ENCODE measurements around the gene MGST2. TPM values are rescaled to one million over a fixed set of nuclear protein-coding genes. Genes with fewer than 3 reads are reported as not detected.

MGST2 gene
- polyA plus RNA-seq, 1 experiment = 10.0 TPM

- H3K36me3 ChIP-seq (ENCODE audit: control insufficient read depth, insufficient read depth, low read length) = no peaks in the 10 kb centered on the region
- TF ChIP-seq CTCF (IDR thresholded peaks at IDR 0.05; ENCODE audit: insufficient read depth, low read depth, low read length) = no peak
- DNase-seq (ENCODE audit: low read depth) = no peak
- POLR2A ChIA-PET = no interaction called here
- CTCF ChIA-PET = interaction anchor here (0.9 kb wide), 1 partner anchor 9 kb away, joined by 5 read pairs; no protein-coding TSS in a partner anchor
- peaks cover 2% of the 10 kb centered on the region; the same call in 1 of the 2 replicates for H3K27me3 ChIP-seq (ENCODE audit: control insufficient read depth, insufficient read depth, low read length)
- H3K4me3 ChIP-seq (ENCODE audit: low read depth, low read length) = no peak overlapping the region
Measured at GRCh38 chr4:139743027-139743426, 77.4 kb downstream of the MGST2 start.

GRCh38 chr4:139744232-139744631 is 78.6 kb downstream of the MGST2 start:
- no peak for TF ChIP-seq CTCF (IDR thresholded peaks at IDR 0.05; ENCODE audit: insufficient read depth, low read depth, low read length)
- ChIA-PET POLR2A (no interaction called here), CTCF (no interaction called here)
- no peak for DNase-seq (ENCODE audit: low read depth)
- Histone ChIP-seq H3K4me3 (ENCODE audit: low read depth, low read length) (no peak overlapping the region), H3K36me3 (ENCODE audit: control insufficient read depth, insufficient read depth, low read length) (no peaks in the 10 kb centered on the region), H3K27me3 (ENCODE audit: control insufficient read depth, insufficient read depth, low read length) (no peaks in the 10 kb centered on the region)

- H3K27me3 ChIP-seq (ENCODE audit: control insufficient read depth, insufficient read depth, low read length) = no peaks in the 10 kb centered on the region
- H3K4me3 ChIP-seq (ENCODE audit: low read depth, low read length) = no peak overlapping the region
- ChIA-PET CTCF (interaction anchor here (1.3 kb wide), 1 partner anchor 15 kb away, joined by 3 read pairs; no protein-coding TSS in a partner anchor), POLR2A (interaction anchor here (0.6 kb wide), 1 partner anchor 779 kb away, joined by 5 read pairs; the partner anchor contains the start of gene ELMOD2)
- DNase-seq (ENCODE audit: low read depth) = no peak
- no peaks in the 10 kb centered on the region for H3K36me3 ChIP-seq (ENCODE audit: control insufficient read depth, insufficient read depth, low read length)
- TF ChIP-seq CTCF (IDR thresholded peaks at IDR 0.05; ENCODE audit: insufficient read depth, low read depth, low read length) = no peak
Measured at GRCh38 chr4:139745111-139745639, 79.6 kb downstream of the MGST2 start.

GRCh38 chr4:139746431-139747171 is 81.0 kb downstream of the MGST2 start:
- TF ChIP-seq CTCF (IDR thresholded peaks at IDR 0.05; ENCODE audit: insufficient read depth, low read depth, low read length) = no peak
- no peak overlapping the region for H3K4me3 ChIP-seq (ENCODE audit: low read depth, low read length)
- H3K36me3 ChIP-seq (ENCODE audit: control insufficient read depth, insufficient read depth, low read length) = no peaks in the 10 kb centered on the region
- DNase-seq (ENCODE audit: low read depth) = no peak
- no peaks in the 10 kb centered on the region for H3K27me3 ChIP-seq (ENCODE audit: control insufficient read depth, insufficient read depth, low read length)
- ChIA-PET POLR2A (no interaction called here), CTCF (no interaction called here)

- Histone ChIP-seq H3K4me3 (ENCODE audit: low read depth, low read length) (no peak overlapping the region), H3K27me3 (ENCODE audit: control insufficient read depth, insufficient read depth, low read length) (no peaks in the 10 kb centered on the region), H3K36me3 (ENCODE audit: control insufficient read depth, insufficient read depth, low read length) (no peaks in the 10 kb centered on the region)
- ChIA-PET POLR2A (no interaction called here), CTCF (interaction anchor here (1.0 to 1.1 kb wide), 2 partner anchors 9 to 15 kb away, joined by 3 to 4 read pairs; no protein-coding TSS in a partner anchor)
- no peak for DNase-seq (ENCODE audit: low read depth)
- TF ChIP-seq CTCF (IDR thresholded peaks at IDR 0.05; ENCODE audit: insufficient read depth, low read depth, low read length) = no peak
Measured at GRCh38 chr4:139749338-139749737, 83.7 kb downstream of the MGST2 start.
